Measurements from ENCODE around the gene ADCY9.
"Not testable (repeated sequence)": the region's sequence is repeated elsewhere in the genome, so short reads cannot be mapped to it uniquely, and the experiment has no call there.

DNA sequence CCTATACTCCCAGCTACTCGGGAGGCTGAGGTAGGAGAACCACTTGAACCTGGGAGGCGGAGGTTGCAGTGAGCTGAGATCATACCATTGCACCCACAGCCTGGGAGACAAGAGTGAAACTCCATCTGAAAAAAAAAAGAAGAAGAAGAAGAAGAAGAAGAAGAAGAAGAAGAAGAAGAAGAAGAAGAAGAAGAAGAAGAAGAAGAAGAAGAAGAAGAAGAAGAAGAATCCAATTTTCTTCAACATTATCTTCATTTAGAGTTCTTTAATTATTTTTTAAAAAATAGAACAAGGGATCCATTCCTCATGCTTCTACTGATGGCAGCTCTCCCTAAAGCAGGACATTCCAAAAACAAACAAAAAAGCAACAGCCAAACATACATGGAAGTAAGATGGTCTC is 171.8 kb downstream of the ADCY9 start:
- TF ChIP-seq, protein P1, sequence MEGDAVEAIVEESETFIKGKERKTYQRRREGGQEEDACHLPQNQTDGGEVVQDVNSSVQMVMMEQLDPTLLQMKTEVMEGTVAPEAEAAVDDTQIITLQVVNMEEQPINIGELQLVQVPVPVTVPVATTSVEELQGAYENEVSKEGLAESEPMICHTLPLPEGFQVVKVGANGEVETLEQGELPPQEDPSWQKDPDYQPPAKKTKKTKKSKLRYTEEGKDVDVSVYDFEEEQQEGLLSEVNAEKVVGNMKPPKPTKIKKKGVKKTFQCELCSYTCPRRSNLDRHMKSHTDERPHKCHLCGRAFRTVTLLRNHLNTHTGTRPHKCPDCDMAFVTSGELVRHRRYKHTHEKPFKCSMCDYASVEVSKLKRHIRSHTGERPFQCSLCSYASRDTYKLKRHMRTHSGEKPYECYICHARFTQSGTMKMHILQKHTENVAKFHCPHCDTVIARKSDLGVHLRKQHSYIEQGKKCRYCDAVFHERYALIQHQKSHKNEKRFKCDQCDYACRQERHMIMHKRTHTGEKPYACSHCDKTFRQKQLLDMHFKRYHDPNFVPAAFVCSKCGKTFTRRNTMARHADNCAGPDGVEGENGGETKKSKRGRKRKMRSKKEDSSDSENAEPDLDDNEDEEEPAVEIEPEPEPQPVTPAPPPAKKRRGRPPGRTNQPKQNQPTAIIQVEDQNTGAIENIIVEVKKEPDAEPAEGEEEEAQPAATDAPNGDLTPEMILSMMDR (conservative IDR thresholded peaks at IDR 0.05), result not testable (repeated sequence)
- not testable (repeated sequence) for TF ChIP-seq EZH2 (IDR thresholded peaks at IDR 0.05; ENCODE audit: low read depth)

All from PC-9 (cell line).